ENCODE data around the gene GM2A.

GM2A gene

GRCh38 chr5:151252762-151253604 is at the start of gene GM2A:
Gene GM2A, plus strand, starts transcription at chr5:151253185. Its CDS starts 32 bp downstream, at chr5:151253217.
- DNase-seq (ENCODE audit: low spot score) = peak; percentile 99

- DNase-seq (ENCODE audit: low spot score) = no peak
Measured at GRCh38 chr5:151204051-151204450, 48.9 kb upstream of the GM2A start.

GRCh38 chr5:151205411-151205810 is 47.6 kb upstream of the GM2A start:
- DNase-seq (ENCODE audit: low spot score) = no peak

GRCh38 chr5:151208481-151208914 is 44.5 kb upstream of the GM2A start:
- no peak for DNase-seq (ENCODE audit: low spot score)

GRCh38 chr5:151212406-151212798 is 40.6 kb upstream of the GM2A start:
- DNase-seq (ENCODE audit: low spot score) = no peak

GRCh38 chr5:151213803-151214613 is 39.0 kb upstream of the GM2A start:
- DNase-seq (ENCODE audit: low spot score) = peak; percentile 70

- DNase-seq (ENCODE audit: low spot score) = no peak
Measured at GRCh38 chr5:151214614-151215545, 38.1 kb upstream of the GM2A start.

GRCh38 chr5:151215546-151215880 is 37.5 kb upstream of the GM2A start:
- DNase-seq (ENCODE audit: low spot score) = no peak

GRCh38 chr5:151216781-151217180 is 36.2 kb upstream of the GM2A start:
- DNase-seq (ENCODE audit: low spot score) = no peak

- DNase-seq (ENCODE audit: low spot score) = no peak
Measured at GRCh38 chr5:151218177-151218576, 34.8 kb upstream of the GM2A start.

- DNase-seq (ENCODE audit: low spot score) = no peak
Measured at GRCh38 chr5:151219138-151219537, 33.8 kb upstream of the GM2A start.

- no peak for DNase-seq (ENCODE audit: low spot score)
Measured at GRCh38 chr5:151219789-151220188, 33.2 kb upstream of the GM2A start.

- DNase-seq (ENCODE audit: low spot score) = peak; percentile 69
Measured at GRCh38 chr5:151221574-151221973, 31.4 kb upstream of the GM2A start.

GRCh38 chr5:151222054-151222789 is 30.8 kb upstream of the GM2A start:
- DNase-seq (ENCODE audit: low spot score) = no peak

- DNase-seq (ENCODE audit: low spot score) = no peak
Measured at GRCh38 chr5:151222790-151223446, 30.1 kb upstream of the GM2A start.

- peak; percentile 90 for DNase-seq (ENCODE audit: low spot score)
Measured at GRCh38 chr5:151223447-151224264, 29.3 kb upstream of the GM2A start, which contains the start of gene CCDC69. Gene CCDC69, minus strand, starts transcription at chr5:151224092. Its CDS starts 122 bp downstream, at chr5:151223970.

GRCh38 chr5:151224372-151224771 is 28.6 kb upstream of the GM2A start:
- DNase-seq (ENCODE audit: low spot score) = no peak

- no peak for DNase-seq (ENCODE audit: low spot score)
Measured at GRCh38 chr5:151225071-151225470, 27.9 kb upstream of the GM2A start.

GRCh38 chr5:151225475-151225874 is 27.5 kb upstream of the GM2A start:
- DNase-seq (ENCODE audit: low spot score) = no peak

- DNase-seq (ENCODE audit: low spot score) = no peak
Measured at GRCh38 chr5:151227918-151228447, 25.0 kb upstream of the GM2A start.
